IMR-90 (cell line): ENCODE measurements around the gene ANKRD44. TPM values are rescaled to one million over a fixed set of nuclear protein-coding genes. Genes with fewer than 3 reads are reported as not detected.

Experiments
- ATAC-seq: fragments of 200-7000 bp; cut with Tn5 transposase; 2 replicates; pipeline ENCODE4 v1.9.1; 2020; ENCODE audit warnings: low read depth, mild to moderate bottlenecking, moderate library complexity
- BruUV-seq: library from RNA; stranded (reverse); fragments of 400-500 nt; replicated peaks from 2 replicates; lab custom pipeline; 2021; lab: Mats Ljungman, UMichigan
- CTCF ChIA-PET: fragments of 300-600 bp; formaldehyde crosslinking; extraction: SDS; loops from one replicate; lab custom pipeline; 2021; ENCODE audit warnings: antibody characterized with exemption; lab: Yijun Ruan, JAX
- POLR2A ChIA-PET: fragments of 300-600 bp; sonication (Branson Sonifier 250); formaldehyde crosslinking; loops from one replicate; lab custom pipeline; 2022; ENCODE audit warnings: antibody characterized with exemption; ENCODE audit not compliant: unreplicated experiment; lab: Charles Lee
- DNase-seq: peaks from one replicate; pipeline ENCODE4 v3.0.0; 2013
- H2AFZ ChIP-seq: replicated peaks from 2 replicates; pipeline ENCODE3; 2013; ENCODE audit warnings: low read length, mild to moderate bottlenecking; ENCODE audit not compliant: poor library complexity
- H2AK5ac ChIP-seq: 2 replicates; pipeline ENCODE4 v1.6.1; 2013; ENCODE audit warnings: low read depth, low read length, inconsistent platforms
- H2AK9ac ChIP-seq: replicated peaks from 2 replicates; pipeline ENCODE3; 2013; ENCODE audit warnings: mild to moderate bottlenecking, low read depth, low read length, moderate library complexity; ENCODE audit not compliant: poor library complexity
- H2BK120ac ChIP-seq: 2 replicates; pipeline ENCODE4 v1.6.1; 2013; ENCODE audit warnings: low read depth, low read length, inconsistent platforms
- H2BK15ac ChIP-seq: 3 replicates; pipeline ENCODE4 v1.6.1; 2013; ENCODE audit warnings: low read depth, low read length, inconsistent platforms
- H2BK20ac ChIP-seq: 2 replicates; pipeline ENCODE4 v1.6.1; 2013; ENCODE audit warnings: low read depth, mild to moderate bottlenecking, inconsistent platforms, low read length, moderate library complexity
- H2BK5ac ChIP-seq: 2 replicates; pipeline ENCODE4 v1.6.1; 2013; ENCODE audit warnings: mild to moderate bottlenecking, low read depth, low read length, inconsistent platforms; ENCODE audit not compliant: poor library complexity, severe bottlenecking
- H3K14ac ChIP-seq: replicated peaks from 2 replicates; pipeline ENCODE4 v1.6.1; 2013; ENCODE audit warnings: low read depth, low read length, inconsistent platforms
- H3K18ac ChIP-seq: 2 replicates; pipeline ENCODE4 v1.6.1; 2013; ENCODE audit warnings: low read depth, low read length, control low read depth
- H3K23ac ChIP-seq: 2 replicates; pipeline ENCODE4 v1.6.1; 2013; ENCODE audit warnings: low read depth, low read length, inconsistent platforms
- H3K27ac ChIP-seq: 2 replicates; pipeline ENCODE4 v1.5.1; 2013; ENCODE audit warnings: mild to moderate bottlenecking, control low read depth, low read length; ENCODE audit not compliant: insufficient read depth
- H3K27me3 ChIP-seq: 2 replicates; pipeline ENCODE4 v1.6.1; 2013; ENCODE audit warnings: low read length; ENCODE audit not compliant: control insufficient read depth, insufficient read depth
- H3K36me3 ChIP-seq: 2 replicates; pipeline ENCODE4 v1.6.1; 2013; ENCODE audit warnings: low read length, mixed read lengths; ENCODE audit not compliant: control insufficient read depth, insufficient read depth
- H3K4ac ChIP-seq: 2 replicates; pipeline ENCODE4 v1.6.1; 2013; ENCODE audit warnings: low read depth, low read length, inconsistent platforms
- H3K4me1 ChIP-seq: 2 replicates; pipeline ENCODE4 v1.6.1; 2013; ENCODE audit warnings: low read length, mixed read lengths; ENCODE audit not compliant: control insufficient read depth, insufficient read depth
- H3K4me2 ChIP-seq: 2 replicates; pipeline ENCODE4 v1.6.1; 2013; ENCODE audit warnings: low read depth, mild to moderate bottlenecking, control low read depth, low read length, moderate library complexity
- H3K4me3 ChIP-seq: 2 replicates; pipeline ENCODE4 v1.5.1; 2013; ENCODE audit warnings: low read depth, mild to moderate bottlenecking, control low read depth, low read length, moderate library complexity; ENCODE audit not compliant: insufficient read depth
- H3K56ac ChIP-seq: 2 replicates; pipeline ENCODE4 v1.6.1; 2013; ENCODE audit warnings: low read length, inconsistent platforms; ENCODE audit not compliant: insufficient read depth; ENCODE audit errors: extremely low read depth
- H3K79me1 ChIP-seq, 2 experiments: 2 replicates each; pipeline ENCODE4 v1.6.1; 2013; ENCODE audit warnings: low read length in 2 of 2, inconsistent platforms in 1 of 2, low read depth in 1 of 2
- H3K9ac ChIP-seq: 2 replicates; pipeline ENCODE4 v1.6.1; 2013; ENCODE audit warnings: low read depth, low read length, control low read depth
- H3K9me1 ChIP-seq: 2 replicates; pipeline ENCODE4 v1.6.1; 2013; ENCODE audit warnings: low read length, inconsistent platforms; ENCODE audit not compliant: insufficient read depth
- H3K9me3 ChIP-seq: 2 replicates; pipeline ENCODE4 v1.6.1; 2013; ENCODE audit warnings: low read length; ENCODE audit not compliant: control insufficient read depth, insufficient read depth
- H4K20me1 ChIP-seq: 2 replicates; pipeline ENCODE4 v1.6.1; 2013; ENCODE audit warnings: low read length, inconsistent platforms; ENCODE audit not compliant: insufficient read depth
- H4K5ac ChIP-seq: 2 replicates; pipeline ENCODE4 v1.6.1; 2013; ENCODE audit warnings: mild to moderate bottlenecking, low read depth, low read length, control low read depth
- H4K8ac ChIP-seq, 2 experiments: 2 replicates each; pipeline ENCODE4 v1.6.1; 2013; ENCODE audit warnings: low read depth in 2 of 2, low read length in 2 of 2, control low read depth in 1 of 2, inconsistent platforms in 1 of 2
- H4K91ac ChIP-seq: 2 replicates; pipeline ENCODE4 v1.6.1; 2013; ENCODE audit warnings: low read depth, low read length, inconsistent platforms; ENCODE audit not compliant: insufficient read depth
- BHLHE40 ChIP-seq: fragments of 150-350 bp; IDR thresholded peaks from 2 replicates; pipeline ENCODE4 v1.6.1; 2016; ENCODE audit warnings: mild to moderate bottlenecking, low read depth, low read length
- CEBPB ChIP-seq: IDR thresholded peaks from 2 replicates; pipeline ENCODE4 v1.6.1; 2012; ENCODE audit warnings: low read depth, low read length, improper control_type of control experiment
- CHD1 ChIP-seq: IDR thresholded peaks from 2 replicates; pipeline ENCODE4 v1.6.1; 2012; ENCODE audit warnings: low read depth, low read length, improper control_type of control experiment
- FOS ChIP-seq: fragments of 150-350 bp; IDR thresholded peaks from 2 replicates; pipeline ENCODE4 v1.6.1; 2016; ENCODE audit warnings: low read depth, low read length
- MAFK ChIP-seq: IDR thresholded peaks from 2 replicates; pipeline ENCODE4 v1.6.1; 2012; ENCODE audit warnings: low read depth, low read length, improper control_type of control experiment
- MAZ ChIP-seq: IDR thresholded peaks from 2 replicates; pipeline ENCODE4 v1.6.1; 2012; ENCODE audit warnings: low read depth, mild to moderate bottlenecking, low read length, improper control_type of control experiment, moderate library complexity, borderline replicate concordance
- MXI1 ChIP-seq: IDR thresholded peaks from 2 replicates; pipeline ENCODE4 v1.6.1; 2012; ENCODE audit warnings: low read depth, mild to moderate bottlenecking, low read length, moderate library complexity, borderline replicate concordance
- NFE2L2 ChIP-seq: fragments of 150-350 bp; IDR thresholded peaks from 2 replicates; pipeline ENCODE4 v1.6.1; 2016; ENCODE audit warnings: low read depth, mild to moderate bottlenecking, low read length
- POLR2A ChIP-seq: IDR thresholded peaks from 2 replicates; pipeline ENCODE4 v1.6.1; 2012; ENCODE audit warnings: mild to moderate bottlenecking, low read depth, low read length
- WGBS, 2 experiments: methylation state at CpG; one replicate each; pipeline versions ENCODE4 v1.1.5 to v1.1.7; 2013; ENCODE audit warnings: missing lambda C conversion rate in 2 of 2; ENCODE audit not compliant: insufficient read length in 1 of 2; ENCODE audit errors: extremely low coverage in 2 of 2; 5-methylcytosine and 5-hydroxymethylcytosine counted together
- dilution Hi-C: fragments of 300-500 bp; cut with HindIII; formaldehyde crosslinking; loops from one replicate; pipeline ENCODE4 v1.14.3; 2018; ENCODE audit warnings: low sequenced_read_pairs; ENCODE audit not compliant: unreplicated experiment
- in situ Hi-C: fragments of 300-500 bp; cut with MboI; formaldehyde crosslinking; loops from 3 replicates; pipeline ENCODE4 v1.14.3; 2019; ENCODE audit warnings: low sequenced_read_pairs, inconsistent platforms, mixed read lengths
- intact Hi-C: fragments of 100-400 bp; cut with micrococcal nuclease; formaldehyde crosslinking; loops from 2 replicates; pipeline ENCODE4 v1.10.0; 2022
- polyA plus RNA-seq, 3 experiments: library from polyadenylated mRNA; depleted of rRNA; stranded (reverse); fragments of >200 nt; gene quantifications; 2 replicates each; pipeline ENCODE4 v1.2.3, GENCODE V29; 2012; ENCODE audit warnings: low replicate concordance in 1 of 3
- total RNA-seq: library from RNA; depleted of rRNA; stranded (reverse); fragments of >200 nt; gene quantifications from 2 replicates; pipeline ENCODE4 v1.2.3, GENCODE V29; 2012
- TF ChIP-seq, protein P1 (sequence below): fragments of 150-350 bp; IDR thresholded peaks from 2 replicates; pipeline ENCODE4 v1.6.1; 2017; ENCODE audit warnings: mild to moderate bottlenecking, antibody characterized with exemption, low read length, low read depth
- TF ChIP-seq, protein P2 (sequence below): conservative IDR thresholded peaks from 2 replicates; pipeline ENCODE4 v1.5.1; 2012; ENCODE audit warnings: mild to moderate bottlenecking, low read depth, low read length, improper control_type of control experiment

ANKRD44 gene
- total and polyA plus RNA-seq, 2 of the 4 experiments (the other 2 are of a cell fraction) = 5.2 to 15.6 TPM

DNA sequence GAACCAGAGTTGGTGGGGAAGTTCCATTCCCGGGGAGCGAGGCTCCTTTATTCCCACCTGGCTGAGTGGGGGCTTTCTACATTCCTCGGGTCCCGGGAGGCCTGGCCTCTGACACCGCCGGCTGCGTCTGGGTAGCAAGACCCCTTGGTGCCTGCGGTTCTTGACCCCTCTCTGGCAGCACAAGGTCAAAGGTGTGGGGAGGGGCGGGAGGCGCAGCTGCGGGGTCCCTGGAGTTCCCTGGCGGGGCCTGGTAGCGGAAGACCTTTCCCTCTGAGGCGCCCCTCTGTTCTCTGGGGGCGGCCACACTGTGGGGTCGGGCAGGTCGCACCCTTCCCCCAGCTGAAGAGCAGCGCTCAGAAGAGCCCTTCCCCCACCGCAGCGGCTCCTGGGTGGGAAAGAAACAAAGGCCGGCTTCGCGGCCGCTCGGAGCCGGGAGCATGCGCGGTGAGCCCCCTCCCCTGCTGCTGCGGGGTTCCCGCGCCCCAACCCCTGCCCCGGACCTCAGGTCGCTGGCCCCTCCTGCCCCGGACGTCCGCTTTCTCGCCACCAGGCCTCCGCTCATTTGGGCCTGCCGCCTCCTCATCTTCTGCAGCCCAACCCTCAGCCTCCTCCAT, 146.3 kb downstream of the ANKRD44 start:
- H3K4me1 ChIP-seq = peaks cover 7% of the 10 kb centered on the region
- dilution Hi-C loops (no loop called here), intact Hi-C loops (no loop called here), in situ Hi-C loops (no loop called here)
- H3K9me3 ChIP-seq = no peaks in the 10 kb centered on the region
- no peaks in the 10 kb centered on the region for H3K27me3 ChIP-seq
- H3K9me1 ChIP-seq = 0 out of 2 replicates have a peak, but pooled peaks cover 3% of the 10 kb centered on the region
- no peak overlapping the region for H2AFZ ChIP-seq
- no peak overlapping the region for H3K9ac ChIP-seq
- H2BK15ac ChIP-seq = no peak overlapping the region
- H2BK5ac ChIP-seq = no peak overlapping the region
- no peak overlapping the region for H3K56ac ChIP-seq
- DNase-seq (no peak), ATAC-seq (no peak)
- no peak overlapping the region for H3K4ac ChIP-seq
- no peak overlapping the region for H2AK9ac ChIP-seq
- no peak overlapping the region for H3K4me3 ChIP-seq
- no peak overlapping the region for H2AK5ac ChIP-seq
- H4K8ac ChIP-seq = no peak overlapping the region
- no peaks in the 10 kb centered on the region for H3K36me3 ChIP-seq
- H2BK20ac ChIP-seq = no peak overlapping the region
- TF ChIP-seq MAZ = no peak
- no peak for TF ChIP-seq CEBPB
- TF ChIP-seq CHD1 = no peak
- TF ChIP-seq, protein P1, sequence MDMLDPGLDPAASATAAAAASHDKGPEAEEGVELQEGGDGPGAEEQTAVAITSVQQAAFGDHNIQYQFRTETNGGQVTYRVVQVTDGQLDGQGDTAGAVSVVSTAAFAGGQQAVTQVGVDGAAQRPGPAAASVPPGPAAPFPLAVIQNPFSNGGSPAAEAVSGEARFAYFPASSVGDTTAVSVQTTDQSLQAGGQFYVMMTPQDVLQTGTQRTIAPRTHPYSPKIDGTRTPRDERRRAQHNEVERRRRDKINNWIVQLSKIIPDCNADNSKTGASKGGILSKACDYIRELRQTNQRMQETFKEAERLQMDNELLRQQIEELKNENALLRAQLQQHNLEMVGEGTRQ = no peak
- no peak for TF ChIP-seq MXI1
- TF ChIP-seq FOS = no peak
- TF ChIP-seq, protein P2, sequence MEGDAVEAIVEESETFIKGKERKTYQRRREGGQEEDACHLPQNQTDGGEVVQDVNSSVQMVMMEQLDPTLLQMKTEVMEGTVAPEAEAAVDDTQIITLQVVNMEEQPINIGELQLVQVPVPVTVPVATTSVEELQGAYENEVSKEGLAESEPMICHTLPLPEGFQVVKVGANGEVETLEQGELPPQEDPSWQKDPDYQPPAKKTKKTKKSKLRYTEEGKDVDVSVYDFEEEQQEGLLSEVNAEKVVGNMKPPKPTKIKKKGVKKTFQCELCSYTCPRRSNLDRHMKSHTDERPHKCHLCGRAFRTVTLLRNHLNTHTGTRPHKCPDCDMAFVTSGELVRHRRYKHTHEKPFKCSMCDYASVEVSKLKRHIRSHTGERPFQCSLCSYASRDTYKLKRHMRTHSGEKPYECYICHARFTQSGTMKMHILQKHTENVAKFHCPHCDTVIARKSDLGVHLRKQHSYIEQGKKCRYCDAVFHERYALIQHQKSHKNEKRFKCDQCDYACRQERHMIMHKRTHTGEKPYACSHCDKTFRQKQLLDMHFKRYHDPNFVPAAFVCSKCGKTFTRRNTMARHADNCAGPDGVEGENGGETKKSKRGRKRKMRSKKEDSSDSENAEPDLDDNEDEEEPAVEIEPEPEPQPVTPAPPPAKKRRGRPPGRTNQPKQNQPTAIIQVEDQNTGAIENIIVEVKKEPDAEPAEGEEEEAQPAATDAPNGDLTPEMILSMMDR = no peak
- TF ChIP-seq MAFK = no peak
- TF ChIP-seq NFE2L2 = no peak
- no peak for TF ChIP-seq BHLHE40
- TF ChIP-seq POLR2A = no peak
- no peaks in the 10 kb centered on the region for H4K20me1 ChIP-seq
- 47% methylated on average over 9 of the region's 39 CpGs; no CpG with 5 or more reads in 1 of the 2 experiments for WGBS, 2 experiments
- no peak overlapping the region for H3K4me2 ChIP-seq
- no peak overlapping the region for H3K14ac ChIP-seq
- no TSS peak for BruUV-seq
- no peak overlapping the region for H3K27ac ChIP-seq
- H3K18ac ChIP-seq = no peak overlapping the region
- no peak overlapping the region for H4K5ac ChIP-seq
- H2BK120ac ChIP-seq = no peak overlapping the region
- H3K23ac ChIP-seq = no peak overlapping the region
- ChIA-PET POLR2A (no interaction called here), CTCF (no interaction called here)
- no peaks in the 10 kb centered on the region for H3K79me1 ChIP-seq
- no peak overlapping the region for H4K91ac ChIP-seq
